KOPT-K1 (cell line): ENCODE data around the gene ABCB7.

Source experiments
- H3K27ac ChIP-seq: fragments of 200-600 bp; sonication (generic); 2 replicates; pipeline ENCODE4 v1.5.1; 2016; ENCODE audit warnings: antibody characterized with exemption, mild to moderate bottlenecking, low read depth, low read length; ENCODE audit not compliant: poor library complexity, severe bottlenecking
- H3K36me3 ChIP-seq: fragments of 200-600 bp; sonication (generic); 2 replicates; pipeline ENCODE4 v1.5.1; 2017; ENCODE audit warnings: antibody characterized with exemption, mild to moderate bottlenecking, low read length, moderate library complexity; ENCODE audit not compliant: insufficient read depth
- H3K9me3 ChIP-seq: fragments of 200-600 bp; sonication (generic); 2 replicates; pipeline ENCODE4 v1.5.1; 2017; ENCODE audit warnings: antibody characterized with exemption, low read length, mild to moderate bottlenecking; ENCODE audit not compliant: insufficient read depth, poor library complexity, severe bottlenecking

The ABCB7 gene

GRCh38 chrX:75118296-75118695 is 37.8 kb downstream of the ABCB7 start:
- Histone ChIP-seq H3K27ac (no peak overlapping the region), H3K36me3 (no peaks in the 10 kb centered on the region), H3K9me3 (peaks cover 22% of the 10 kb centered on the region)

- H3K36me3 ChIP-seq, result no peaks in the 10 kb centered on the region
- H3K27ac ChIP-seq, result no peak overlapping the region
- H3K9me3 ChIP-seq, result peaks cover 14% of the 10 kb centered on the region
Measured at GRCh38 chrX:75115707-75116413, 40.2 kb downstream of the ABCB7 start.

GRCh38 chrX:75114638-75115037 is 41.4 kb downstream of the ABCB7 start:
- Histone ChIP-seq H3K9me3 (peaks cover 5% of the 10 kb centered on the region), H3K27ac (no peak overlapping the region), H3K36me3 (no peaks in the 10 kb centered on the region)

GRCh38 chrX:75113664-75114063 is 42.4 kb downstream of the ABCB7 start:
- H3K27ac ChIP-seq, result no peak overlapping the region
- no peaks in the 10 kb centered on the region for H3K36me3 ChIP-seq
- H3K9me3 ChIP-seq, result no peaks in the 10 kb centered on the region

GRCh38 chrX:75107863-75108509 is 48.1 kb downstream of the ABCB7 start:
- Histone ChIP-seq H3K9me3 (no peaks in the 10 kb centered on the region), H3K27ac (no peak overlapping the region), H3K36me3 (peaks cover 13% of the 10 kb centered on the region; the same call in 1 of the 2 replicates)

GRCh38 chrX:75106772-75107171 is 49.3 kb downstream of the ABCB7 start:
- H3K9me3 ChIP-seq, result no peaks in the 10 kb centered on the region
- H3K27ac ChIP-seq, result no peak overlapping the region
- peaks cover 13% of the 10 kb centered on the region; the same call in 1 of the 2 replicates for H3K36me3 ChIP-seq

GRCh38 chrX:75096331-75096730 is 59.8 kb downstream of the ABCB7 start:
- Histone ChIP-seq H3K27ac (no peak overlapping the region), H3K36me3 (peaks cover 5% of the 10 kb centered on the region; the same call in 1 of the 2 replicates), H3K9me3 (no peaks in the 10 kb centered on the region)

- Histone ChIP-seq H3K9me3 (peaks cover 19% of the 10 kb centered on the region), H3K27ac (no peak overlapping the region), H3K36me3 (no peaks in the 10 kb centered on the region)
Measured at GRCh38 chrX:75086731-75087195, 69.3 kb downstream of the ABCB7 start.

GRCh38 chrX:75084757-75085156 is 71.3 kb downstream of the ABCB7 start:
- Histone ChIP-seq H3K9me3 (peaks cover 19% of the 10 kb centered on the region), H3K36me3 (no peaks in the 10 kb centered on the region), H3K27ac (no peak overlapping the region)

- H3K27ac ChIP-seq, result no peak overlapping the region
Measured at GRCh38 chrX:75076429-75076828, 79.7 kb downstream of the ABCB7 start.

GRCh38 chrX:75074475-75074874 is 81.6 kb downstream of the ABCB7 start:
- H3K9me3 ChIP-seq, result no peaks in the 10 kb centered on the region
- peaks cover 17% of the 10 kb centered on the region for H3K36me3 ChIP-seq
- no peak overlapping the region for H3K27ac ChIP-seq

More at GRCh38 chrX:75076429-75076828, 79.7 kb downstream of the ABCB7 start:
- no peaks in the 10 kb centered on the region for H3K9me3 ChIP-seq
- peaks cover 10% of the 10 kb centered on the region for H3K36me3 ChIP-seq

- H3K27ac ChIP-seq, result no peak overlapping the region
- H3K9me3 ChIP-seq, result no peaks in the 10 kb centered on the region
Measured at GRCh38 chrX:75071334-75071733, 84.7 kb downstream of the ABCB7 start.

GRCh38 chrX:75067931-75068330 is 88.2 kb downstream of the ABCB7 start:
- no peak overlapping the region for H3K27ac ChIP-seq
- no peaks in the 10 kb centered on the region for H3K9me3 ChIP-seq
- H3K36me3 ChIP-seq, result peaks cover 15% of the 10 kb centered on the region

More at GRCh38 chrX:75071334-75071733, 84.7 kb downstream of the ABCB7 start:
- H3K36me3 ChIP-seq, result peaks cover 25% of the 10 kb centered on the region

GRCh38 chrX:75061701-75062100 is 94.4 kb downstream of the ABCB7 start:
- Histone ChIP-seq H3K27ac (no peak overlapping the region), H3K9me3 (no peaks in the 10 kb centered on the region), H3K36me3 (peaks cover 26% of the 10 kb centered on the region)

- H3K36me3 ChIP-seq, result peaks cover 18% of the 10 kb centered on the region
Measured at GRCh38 chrX:75051047-75051446, 105.0 kb downstream of the ABCB7 start.

More at GRCh38 chrX:75051047-75051446, 105.0 kb downstream of the ABCB7 start:
- Histone ChIP-seq H3K27ac (no peak overlapping the region), H3K9me3 (peaks cover 14% of the 10 kb centered on the region)
